ENCODE data around the gene POLD2.

DNA sequence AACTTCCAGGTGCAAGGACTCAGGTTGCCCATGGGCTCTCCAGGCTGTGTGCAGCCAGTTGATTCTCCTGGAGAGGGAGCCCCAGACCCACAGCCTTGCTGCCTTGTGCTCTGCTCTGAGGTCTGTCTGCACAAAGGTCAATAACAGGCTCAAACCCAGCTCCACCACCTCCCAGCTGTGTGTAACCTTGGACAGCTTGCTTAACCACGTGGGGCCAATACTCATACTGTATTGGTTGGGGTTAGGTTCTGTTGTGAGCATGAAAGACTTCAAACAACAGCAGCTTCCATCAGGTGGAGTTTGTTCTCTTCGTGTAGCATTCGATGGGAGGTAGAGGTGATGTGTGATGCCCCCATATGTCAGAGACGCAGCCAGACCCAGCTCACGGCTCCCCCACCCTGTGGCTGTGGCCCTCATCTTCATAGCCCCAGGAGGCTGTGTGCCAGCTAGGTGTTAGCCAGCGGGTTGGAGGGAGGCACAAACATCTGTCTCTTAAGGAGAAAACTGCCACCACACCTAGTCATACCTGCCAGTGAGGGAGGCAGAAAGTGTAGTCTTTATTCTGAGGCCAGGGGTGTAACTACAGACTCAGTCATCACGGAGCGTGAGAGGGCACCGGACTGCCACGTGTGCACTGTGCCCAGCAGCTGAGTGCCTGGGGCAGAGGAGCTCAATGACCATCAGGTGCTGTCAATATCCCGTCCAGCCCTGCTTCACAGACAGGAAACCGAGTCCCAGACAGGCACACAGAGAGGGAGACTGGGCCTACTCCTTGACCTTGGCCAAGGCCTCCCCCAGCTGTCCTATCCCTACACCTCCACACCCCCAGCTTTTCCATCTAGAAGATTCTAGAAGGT is 8.1 kb upstream of the POLD2 start:
- TF ChIP-seq, protein P1, sequence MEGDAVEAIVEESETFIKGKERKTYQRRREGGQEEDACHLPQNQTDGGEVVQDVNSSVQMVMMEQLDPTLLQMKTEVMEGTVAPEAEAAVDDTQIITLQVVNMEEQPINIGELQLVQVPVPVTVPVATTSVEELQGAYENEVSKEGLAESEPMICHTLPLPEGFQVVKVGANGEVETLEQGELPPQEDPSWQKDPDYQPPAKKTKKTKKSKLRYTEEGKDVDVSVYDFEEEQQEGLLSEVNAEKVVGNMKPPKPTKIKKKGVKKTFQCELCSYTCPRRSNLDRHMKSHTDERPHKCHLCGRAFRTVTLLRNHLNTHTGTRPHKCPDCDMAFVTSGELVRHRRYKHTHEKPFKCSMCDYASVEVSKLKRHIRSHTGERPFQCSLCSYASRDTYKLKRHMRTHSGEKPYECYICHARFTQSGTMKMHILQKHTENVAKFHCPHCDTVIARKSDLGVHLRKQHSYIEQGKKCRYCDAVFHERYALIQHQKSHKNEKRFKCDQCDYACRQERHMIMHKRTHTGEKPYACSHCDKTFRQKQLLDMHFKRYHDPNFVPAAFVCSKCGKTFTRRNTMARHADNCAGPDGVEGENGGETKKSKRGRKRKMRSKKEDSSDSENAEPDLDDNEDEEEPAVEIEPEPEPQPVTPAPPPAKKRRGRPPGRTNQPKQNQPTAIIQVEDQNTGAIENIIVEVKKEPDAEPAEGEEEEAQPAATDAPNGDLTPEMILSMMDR (conservative IDR thresholded peaks at IDR 0.05 in 1 of 2, IDR thresholded peaks at IDR 0.05 in 1 of 2; ENCODE audit: extremely low read depth in 1 of 2, insufficient read depth in 1 of 2, low read depth in 1 of 2, low read length in 2 of 2): peak; percentile 35 to 58
- no peak for TF ChIP-seq EZH2 (IDR thresholded peaks at IDR 0.05; ENCODE audit: borderline replicate concordance, low read length)

All from mammary epithelial cell (primary cell).